GM12878 (cell line): Measurements from ENCODE around the gene CCDC6. TPM values are rescaled to one million over a fixed set of nuclear protein-coding genes. Genes with fewer than 3 reads are reported as not detected.

Source experiments
- ATAC-seq: fragments of 200-7000 bp; cut with Tn5 transposase; 3 replicates; pipeline ENCODE4 v1.9.1; 2020; ENCODE audit warnings: mild to moderate bottlenecking, moderate library complexity
- BruUV-seq: library from RNA; stranded (reverse); fragments of 400-500 nt; replicated peaks from 2 replicates; lab custom pipeline; 2021; lab: Mats Ljungman, UMichigan
- CTCF ChIA-PET: fragments of 300-600 bp; sonication (Branson Sonifier 250); formaldehyde crosslinking; extraction: SDS; loops from one replicate; lab custom pipeline; 2021; ENCODE audit warnings: inconsistent platforms; lab: Yijun Ruan, JAX
- POLR2A ChIA-PET: fragments of 350-600 bp; formaldehyde crosslinking; extraction: SDS; loops from one replicate; lab custom pipeline; 2021; ENCODE audit warnings: inconsistent platforms; lab: Charles Lee
- RAD21 ChIA-PET: fragments of 300-600 bp; sonication (Branson Sonifier 250); formaldehyde crosslinking; loops from one replicate; lab custom pipeline; 2023; ENCODE audit warnings: antibody characterized with exemption; ENCODE audit not compliant: unreplicated experiment; lab: Charles Lee
- SMC1A ChIA-PET: fragments of 300-600 bp; sonication (Branson Sonifier 250); formaldehyde crosslinking; loops from one replicate; lab custom pipeline; 2023; ENCODE audit not compliant: unreplicated experiment, uncharacterized antibody; lab: Charles Lee
- DNase-seq: peaks from one replicate; pipeline ENCODE4 v3.0.0-alpha.2; 2011; ENCODE audit warnings: low read depth, low spot score
- FAIRE-seq: peaks from 3 replicates; lab custom pipeline; 2011; peaks lifted over from hg19 to GRCh38; lab: Jason Lieb, UNC
- H2AFZ ChIP-seq: 2 replicates; pipeline ENCODE4 v1.6.0; 2011; ENCODE audit warnings: low read depth, low read length, control low read depth; ENCODE audit not compliant: control insufficient read depth
- H3K27ac ChIP-seq: 2 replicates; pipeline ENCODE4 v1.5.1; 2011; ENCODE audit warnings: control low read depth; ENCODE audit not compliant: control insufficient read depth, insufficient read depth
- H3K27me3 ChIP-seq, 2 experiments: replicated peaks in 1 of 2; 2 replicates each; pipeline versions ENCODE4 v1.6.0 to v1.6.1; 2011; ENCODE audit warnings: low read length in 1 of 2; ENCODE audit not compliant: control insufficient read depth in 2 of 2, insufficient read depth in 2 of 2
- H3K36me3 ChIP-seq, 2 experiments: 2 replicates each; pipeline ENCODE4 v1.5.1; 2011; ENCODE audit warnings: low read length in 1 of 2; ENCODE audit not compliant: control insufficient read depth in 2 of 2, insufficient read depth in 2 of 2
- H3K4me1 ChIP-seq: 2 replicates; pipeline ENCODE4 v1.6.1; 2011; ENCODE audit warnings: mild to moderate bottlenecking, low read length, moderate library complexity, mixed read lengths; ENCODE audit not compliant: control insufficient read depth, insufficient read depth
- H3K4me2 ChIP-seq: 2 replicates; pipeline ENCODE4 v1.6.0; 2011; ENCODE audit warnings: control low read depth; ENCODE audit not compliant: control insufficient read depth, insufficient read depth
- H3K4me3 ChIP-seq: fragments of 200-600 bp; sonication (generic); 2 replicates; pipeline ENCODE4 v1.5.1; 2016
- H3K79me2 ChIP-seq: 2 replicates; pipeline ENCODE4 v1.6.0; 2011; ENCODE audit warnings: low read length; ENCODE audit not compliant: control insufficient read depth, insufficient read depth
- H3K9ac ChIP-seq: 2 replicates; pipeline ENCODE4 v1.8.0; 2011; ENCODE audit warnings: low read length, control low read depth, mixed read lengths; ENCODE audit not compliant: control insufficient read depth, insufficient read depth
- H3K9me3 ChIP-seq: replicated peaks from 3 replicates; pipeline ENCODE4 v1.5.1; 2011; ENCODE audit warnings: mild to moderate bottlenecking, low read length; ENCODE audit not compliant: control insufficient read depth, insufficient read depth
- H4K20me1 ChIP-seq: 2 replicates; pipeline ENCODE4 v1.6.0; 2011; ENCODE audit not compliant: control insufficient read depth, insufficient read depth
- BACH1 ChIP-seq: fragments of 450-650 bp; IDR thresholded peaks from 2 replicates; pipeline ENCODE4 v1.6.1; 2017; ENCODE audit warnings: mild to moderate bottlenecking, borderline replicate concordance
- EP300 ChIP-seq, 2 experiments: fragments of 150-350 bp in 1 of 2; IDR thresholded peaks; 2 replicates each; pipeline ENCODE4 v1.6.1; 2011 to 2012; ENCODE audit warnings: low read depth in 2 of 2, low read length in 2 of 2, borderline replicate concordance in 1 of 2, improper control_type of control experiment in 1 of 2, inconsistent platforms in 1 of 2; ENCODE audit not compliant: control insufficient read depth in 1 of 2
- ESRRA ChIP-seq: IDR thresholded peaks from 2 replicates; pipeline ENCODE4 v1.6.1; 2012; ENCODE audit warnings: mild to moderate bottlenecking, low read length, improper control_type of control experiment
- GABPA ChIP-seq: IDR thresholded peaks from 2 replicates; pipeline ENCODE4 v1.6.1; 2014; ENCODE audit warnings: antibody characterized with exemption, low read depth, mild to moderate bottlenecking, inconsistent platforms
- HCFC1 ChIP-seq: fragments of 150-350 bp; IDR thresholded peaks from 2 replicates; pipeline ENCODE4 v1.6.1; 2014; ENCODE audit warnings: low read length
- HSF1 ChIP-seq: fragments of 150-350 bp; IDR thresholded peaks from 2 replicates; pipeline ENCODE4 v1.6.1; 2014; ENCODE audit warnings: mild to moderate bottlenecking, low read depth, low read length
- MTA3 ChIP-seq: IDR thresholded peaks from 2 replicates; pipeline ENCODE4 v1.6.1; 2012; ENCODE audit warnings: low read length, inconsistent platforms, borderline replicate concordance
- PML ChIP-seq: IDR thresholded peaks from 2 replicates; pipeline ENCODE4 v1.6.1; 2012; ENCODE audit warnings: low read length, inconsistent platforms
- POLR2AphosphoS2 ChIP-seq: IDR thresholded peaks from 2 replicates; pipeline ENCODE4 v1.6.1; 2011; ENCODE audit warnings: low read depth, mild to moderate bottlenecking, low read length, improper control_type of control experiment, moderate library complexity
- SIX5 ChIP-seq: IDR thresholded peaks from 2 replicates; pipeline ENCODE4 v1.6.1; 2011; ENCODE audit warnings: mild to moderate bottlenecking, low read depth, low read length, moderate library complexity; ENCODE audit not compliant: severe bottlenecking
- SMAD5 ChIP-seq: IDR thresholded peaks from 2 replicates; pipeline ENCODE4 v1.6.1; 2016; ENCODE audit warnings: antibody characterized with exemption, low read depth
- SMARCA5 ChIP-seq: fragments of 450-650 bp; IDR thresholded peaks from 2 replicates; pipeline ENCODE4 v1.6.1; 2017; ENCODE audit warnings: mild to moderate bottlenecking
- SMC3 ChIP-seq: IDR thresholded peaks from 2 replicates; pipeline ENCODE4 v1.6.1; 2011; ENCODE audit warnings: low read length, improper control_type of control experiment, borderline replicate concordance
- STAT1 ChIP-seq: fragments of 450-650 bp; conservative IDR thresholded peaks from 2 replicates; pipeline ENCODE4 v1.6.1; 2014; ENCODE audit warnings: antibody characterized with exemption, mild to moderate bottlenecking
- SUPT20H ChIP-seq: IDR thresholded peaks from 2 replicates; pipeline ENCODE4 v1.6.1; 2011; ENCODE audit warnings: low read depth, mild to moderate bottlenecking, low read length, moderate library complexity, borderline replicate concordance; ENCODE audit not compliant: control insufficient read depth
- TBL1XR1 ChIP-seq: IDR thresholded peaks from 2 replicates; pipeline ENCODE4 v1.6.1; 2012; ENCODE audit warnings: low read depth, low read length, improper control_type of control experiment
- TCF12 ChIP-seq: IDR thresholded peaks from 2 replicates; pipeline ENCODE4 v1.6.1; 2011; ENCODE audit warnings: low read depth, mild to moderate bottlenecking, low read length
- WRNIP1 ChIP-seq: IDR thresholded peaks from 2 replicates; pipeline ENCODE4 v1.6.1; 2011; ENCODE audit warnings: low read depth, low read length, improper control_type of control experiment, borderline replicate concordance
- YY1 ChIP-seq: IDR thresholded peaks from 2 replicates; pipeline ENCODE4 v1.6.1; 2011; ENCODE audit warnings: low read depth, mild to moderate bottlenecking, low read length
- WGBS: methylation state at CpG from one replicate; pipeline ENCODE4 v1.1.6; 2016; ENCODE audit warnings: low lambda C conversion rate; ENCODE audit not compliant: insufficient replicate concordance, insufficient coverage; ENCODE audit errors: missing lambda C conversion rate; 5-methylcytosine and 5-hydroxymethylcytosine counted together
- in situ Hi-C: fragments of 300-500 bp; cut with MboI; formaldehyde crosslinking; loops from 9 replicates; pipeline ENCODE4 v1.14.3; 2018; ENCODE audit warnings: mixed read lengths
- intact Hi-C: fragments of 100-400 bp; cut with micrococcal nuclease; formaldehyde crosslinking; loops from one replicate; pipeline ENCODE4 v1.14.2; 2022; ENCODE audit not compliant: unreplicated experiment
- polyA plus RNA-seq, 11 experiments: library from polyadenylated mRNA; depleted of rRNA in 4 of 11; unstranded in 6 of 11; stranded (reverse) in 5 of 11; fragments of >200 nt; fragmentation: Nextera tagmentation in 4 of 11; fragmentation: Illumina TruSeq in 1 of 11; extraction: Ambion mirVana in 4 of 11; extraction: Trizol in 1 of 11; gene quantifications; 1 replicate in 1 of 11; 2 replicates in 10 of 11; pipeline versions ENCODE4 v1.2.1 to v1.2.3, GENCODE V29; 2011 to 2016; ENCODE audit warnings: inconsistent platforms in 2 of 11, missing spikeins in 2 of 11, low read depth in 1 of 11
- total RNA-seq, 4 experiments: library from RNA; depleted of rRNA in 3 of 4; stranded (reverse); fragments of >200 nt in 3 of 4; fragmentation: Illumina TruSeq in 1 of 4; extraction: Trizol in 1 of 4; gene quantifications; 2 replicates each; pipeline versions ENCODE4 v1.2.1 to v1.2.3, GENCODE V29; 2013 to 2021
- TF ChIP-seq, protein P1 (sequence below): IDR thresholded peaks from 2 replicates; pipeline ENCODE4 v1.6.1; 2011; ENCODE audit warnings: mild to moderate bottlenecking, low read depth, low read length, moderate library complexity; ENCODE audit not compliant: insufficient replicate concordance

The CCDC6 gene
- total and polyA plus RNA-seq, 10 of the 15 experiments (the other 5 are each of a cell fraction or from before 2014, with no cell fraction given): 11.8 to 46.2 (median 26.7) TPM

DNA sequence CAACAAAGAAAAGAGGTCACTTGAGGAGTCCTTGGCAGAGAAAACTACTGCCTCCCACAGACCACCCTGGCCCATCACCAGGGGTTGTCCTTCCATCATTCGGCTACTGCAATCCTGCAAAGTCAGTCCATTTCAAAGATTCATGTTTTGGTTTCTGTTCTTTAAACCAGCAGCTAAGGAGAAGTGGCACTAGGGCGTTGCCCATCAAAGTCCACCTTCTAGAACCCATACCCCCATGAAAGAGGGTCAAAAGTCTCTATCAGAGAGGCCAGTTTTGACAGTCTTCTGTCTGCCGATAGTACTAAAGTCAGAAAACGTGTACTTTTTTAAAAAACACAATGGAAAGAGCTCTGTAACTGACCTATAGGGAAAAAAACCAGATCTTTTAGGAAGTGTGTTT is 14.4 kb downstream of the CCDC6 start:
- FAIRE-seq (no peak), DNase-seq (no peak), ATAC-seq (peak; percentile 51)
- BruUV-seq: no TSS peak
- peaks cover 28% of the 10 kb centered on the region for H3K4me1 ChIP-seq
- no peak overlapping the region for H2AFZ ChIP-seq
- no peak overlapping the region for H3K9ac ChIP-seq
- no peaks in the 10 kb centered on the region for H3K9me3 ChIP-seq
- SMC1A ChIA-PET: interaction anchor here (1.1 to 8.2 kb wide), 5 partner anchors 9 to 57 kb away, joined by 3 to 62 read pairs (median 8); partner anchors contain the start of gene CCDC6
- POLR2A ChIA-PET: interaction anchor here (1.1 to 1.4 kb wide), 2 partner anchors 10 to 19 kb away, joined by 3 to 4 read pairs; no protein-coding TSS in a partner anchor
- peak overlapping the region; percentile 5; the same call in 1 of the 2 replicates for H3K4me3 ChIP-seq
- H3K36me3 ChIP-seq: no peaks in the 10 kb centered on the region; a peak in 2 of 4 replicates
- peak overlapping the region; percentile 12 for H3K4me2 ChIP-seq
- intact Hi-C loops: no loop called here
- in situ Hi-C loops: no loop called here
- CTCF ChIA-PET: interaction anchor here (0.8 to 1.5 kb wide), 3 partner anchors 10 to 26 kb away, joined by 4 to 6 read pairs (median 4); no protein-coding TSS in a partner anchor
- no peaks in the 10 kb centered on the region for H3K27me3 ChIP-seq
- peaks cover 61% of the 10 kb centered on the region for H3K79me2 ChIP-seq
- 0 out of 2 replicates have a peak, but pooled peaks cover 3% of the 10 kb centered on the region for H4K20me1 ChIP-seq
- no peak for TF ChIP-seq SMC3
- TF ChIP-seq POLR2AphosphoS2: no peak
- TF ChIP-seq MTA3: no peak
- no peak for TF ChIP-seq PML
- TF ChIP-seq SMARCA5: no peak
- TF ChIP-seq HSF1: no peak
- TF ChIP-seq, protein P1, sequence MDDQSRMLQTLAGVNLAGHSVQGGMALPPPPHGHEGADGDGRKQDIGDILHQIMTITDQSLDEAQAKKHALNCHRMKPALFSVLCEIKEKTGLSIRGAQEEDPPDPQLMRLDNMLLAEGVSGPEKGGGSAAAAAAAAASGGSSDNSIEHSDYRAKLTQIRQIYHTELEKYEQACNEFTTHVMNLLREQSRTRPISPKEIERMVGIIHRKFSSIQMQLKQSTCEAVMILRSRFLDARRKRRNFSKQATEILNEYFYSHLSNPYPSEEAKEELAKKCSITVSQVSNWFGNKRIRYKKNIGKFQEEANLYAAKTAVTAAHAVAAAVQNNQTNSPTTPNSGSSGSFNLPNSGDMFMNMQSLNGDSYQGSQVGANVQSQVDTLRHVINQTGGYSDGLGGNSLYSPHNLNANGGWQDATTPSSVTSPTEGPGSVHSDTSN: no peak
- no peak for TF ChIP-seq TCF12
- TF ChIP-seq ESRRA: no peak
- no peak for TF ChIP-seq GABPA
- no peak for TF ChIP-seq EP300 (IDR thresholded peaks at IDR 0.05; ENCODE audit: borderline replicate concordance in 1 of 2, control insufficient read depth in 1 of 2, low read depth in 2 of 2, low read length in 2 of 2)
- no peak for TF ChIP-seq SUPT20H
- TF ChIP-seq TBL1XR1: no peak
- no peak for TF ChIP-seq SIX5
- TF ChIP-seq YY1: no peak
- TF ChIP-seq STAT1: no peak
- no peak for TF ChIP-seq BACH1
- no peak for TF ChIP-seq SMAD5
- TF ChIP-seq HCFC1: no peak
- no peak for TF ChIP-seq WRNIP1
- TF ChIP-seq, all 136 proteins: peak for 0
- 85% methylated on average over 4 of the region's 4 CpGs for WGBS
- peak overlapping the region; percentile 0; the same call in 1 of the 2 replicates for H3K27ac ChIP-seq
- RAD21 ChIA-PET: interaction anchor here (0.8 to 5.1 kb wide), 4 partner anchors 12 to 26 kb away, joined by 3 to 18 read pairs (median 3); partner anchors contain the start of gene CCDC6
